Measurements from ENCODE around the gene SARDH.

- TF ChIP-seq SP1 (IDR thresholded peaks at IDR 0.05) (no peak), CTBP1 (IDR thresholded peaks at IDR 0.05; ENCODE audit: borderline replicate concordance) (no peak), FOXK2 (IDR thresholded peaks at IDR 0.05) (no peak), NFRKB (IDR thresholded peaks at IDR 0.05) (no peak), BHLHE40 (IDR thresholded peaks at IDR 0.05; ENCODE audit: borderline replicate concordance) (no peak), TARDBP (IDR thresholded peaks at IDR 0.05) (no peak), ELF4 (IDR thresholded peaks at IDR 0.05) (no peak), FOXA1 (IDR thresholded peaks at IDR 0.05) (no peak), PKNOX1 (IDR thresholded peaks at IDR 0.05) (no peak), ZNF384 (IDR thresholded peaks at IDR 0.05) (no peak), SUZ12 (IDR thresholded peaks at IDR 0.05) (no peak)
These were observed 40.3 kb upstream of the SARDH start for GRCh38 chr9:133778336-133779013.

Measured in HEK293T (cell line).